Ureter (tissue), 1 donor: ENCODE measurements around the gene TRPM3. TPM values are rescaled to one million over a fixed set of nuclear protein-coding genes. Genes with fewer than 3 reads are reported as not detected.

Experiments used
- DNase-seq: peaks from one replicate; pipeline ENCODE4 v3.0.0-alpha.2; 2020; ENCODE audit warnings: low spot score
- total RNA-seq: library from RNA; stranded (reverse); gene quantifications from one replicate; pipeline ENCODE4 v1.2.4, GENCODE V29; 2023
- donor health status: DM: yes; HTN: yes; CAD: no.

The TRPM3 gene
- total RNA-seq, 1 donor from 2014 or later, result 1.3 TPM

- DNase-seq, result no peak
Measured at GRCh38 chr9:70529377-70529776, 592.0 kb downstream of the TRPM3 start.

GRCh38 chr9:70526902-70527301, 594.5 kb downstream of the TRPM3 start:
- DNase-seq, result no peak

GRCh38 chr9:70525519-70525918, 595.9 kb downstream of the TRPM3 start:
- no peak for DNase-seq

- DNase-seq, result no peak
Measured at GRCh38 chr9:70519912-70520724, 601.3 kb downstream of the TRPM3 start.

GRCh38 chr9:70517926-70518610, 603.4 kb downstream of the TRPM3 start:
- no peak for DNase-seq

GRCh38 chr9:70514273-70514672, 607.1 kb downstream of the TRPM3 start:
- DNase-seq, result no peak

GRCh38 chr9:70511858-70512257, 609.6 kb downstream of the TRPM3 start:
- DNase-seq, result no peak

GRCh38 chr9:70510157-70510770, 611.2 kb downstream of the TRPM3 start:
- no peak for DNase-seq

- no peak for DNase-seq
Measured at GRCh38 chr9:70506159-70506558, 615.3 kb downstream of the TRPM3 start.

- DNase-seq, result no peak
Measured at GRCh38 chr9:70504834-70505233, 616.6 kb downstream of the TRPM3 start.

GRCh38 chr9:70502690-70503089, 618.7 kb downstream of the TRPM3 start:
- DNase-seq, result no peak

GRCh38 chr9:70500793-70501192, 620.6 kb downstream of the TRPM3 start:
- no peak for DNase-seq

GRCh38 chr9:70499621-70500020, 621.8 kb downstream of the TRPM3 start:
- DNase-seq, result no peak

- no peak for DNase-seq
Measured at GRCh38 chr9:70498866-70499265, 622.6 kb downstream of the TRPM3 start.

- no peak for DNase-seq
Measured at GRCh38 chr9:70496244-70496643, 625.2 kb downstream of the TRPM3 start.

GRCh38 chr9:70495514-70495913, 625.9 kb downstream of the TRPM3 start:
- no peak for DNase-seq

GRCh38 chr9:70494221-70494620, 627.2 kb downstream of the TRPM3 start:
- DNase-seq, result no peak

- DNase-seq, result no peak
Measured at GRCh38 chr9:70493029-70493428, 628.4 kb downstream of the TRPM3 start.

- DNase-seq, result no peak
Measured at GRCh38 chr9:70492319-70492777, 629.1 kb downstream of the TRPM3 start.

- DNase-seq, result no peak
Measured at GRCh38 chr9:70491426-70492318, 629.7 kb downstream of the TRPM3 start.

GRCh38 chr9:70490478-70490877, 630.9 kb downstream of the TRPM3 start:
- no peak for DNase-seq

- no peak for DNase-seq
Measured at GRCh38 chr9:70488793-70489105, 632.7 kb downstream of the TRPM3 start.
